DOHH2 (cell line): Measurements from ENCODE around the gene SLMAP.

Experiments
- CTCF ChIP-seq: fragments of 200-600 bp; sonication (generic); IDR thresholded peaks from one replicate; pipeline ENCODE4 v1.5.1; 2014; ENCODE audit warnings: antibody characterized with exemption, mild to moderate bottlenecking, low read depth, low read length; ENCODE audit not compliant: poor library complexity, severe bottlenecking
- EZH2phosphoT487 ChIP-seq: fragments of 200-600 bp; sonication (generic); IDR thresholded peaks from 2 replicates; pipeline ENCODE4 v1.6.1; 2017; ENCODE audit warnings: borderline replicate concordance, mild to moderate bottlenecking, antibody characterized with exemption, low read length, moderate library complexity, mixed read lengths

DNA sequence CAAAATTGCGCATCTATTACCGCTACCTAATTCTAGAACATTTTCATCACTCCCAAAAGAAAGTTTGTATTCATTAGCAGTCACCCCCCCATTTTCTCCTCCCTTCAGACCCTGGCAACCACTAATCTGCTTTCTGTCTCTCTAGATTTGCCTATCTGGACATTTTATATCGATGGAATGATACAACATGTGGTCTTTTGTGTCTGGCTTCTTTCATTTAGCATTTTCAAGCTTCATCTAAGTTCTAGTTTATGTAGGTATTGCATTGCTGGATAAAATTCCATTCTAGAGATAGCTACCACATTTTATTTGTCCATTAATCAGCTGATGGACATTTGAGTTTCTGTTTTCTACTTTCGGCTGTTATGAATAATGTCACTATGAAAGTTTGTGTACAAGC, 38.4 kb downstream of the SLMAP start:
- TF ChIP-seq CTCF (no peak), EZH2phosphoT487 (no peak)
